HG03066 (cell line): ENCODE measurements around the gene LAMA3.

Source experiments
- ATAC-seq: cut with Tn5 transposase; IDR thresholded peaks from one replicate; pipeline ENCODE4 v1.9.1; 2021; ENCODE audit warnings: low read depth; ENCODE audit not compliant: unreplicated experiment

Gene LAMA3

DNA sequence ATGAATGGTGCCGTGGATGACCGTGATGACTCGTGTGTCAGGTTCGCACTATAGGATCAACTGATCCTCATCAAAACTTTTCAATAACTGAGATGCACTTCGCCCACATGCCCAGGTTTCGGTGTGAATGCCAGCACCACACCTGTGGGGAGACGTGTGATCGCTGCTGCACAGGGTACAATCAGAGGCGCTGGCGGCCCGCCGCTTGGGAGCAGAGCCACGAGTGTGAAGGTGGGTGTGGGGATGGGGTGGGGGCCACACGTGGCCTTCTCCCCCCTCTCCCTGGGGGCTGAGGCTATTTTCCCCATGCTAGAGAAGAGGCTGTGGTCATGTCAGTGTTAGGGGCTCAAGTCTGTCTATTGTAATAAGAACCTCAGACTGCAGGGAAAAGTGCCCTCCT is 69.0 kb downstream of the LAMA3 start:
- ATAC-seq: no peak

GRCh38 chr18:23761941-23762340 is 72.7 kb downstream of the LAMA3 start:
- ATAC-seq: no peak

DNA sequence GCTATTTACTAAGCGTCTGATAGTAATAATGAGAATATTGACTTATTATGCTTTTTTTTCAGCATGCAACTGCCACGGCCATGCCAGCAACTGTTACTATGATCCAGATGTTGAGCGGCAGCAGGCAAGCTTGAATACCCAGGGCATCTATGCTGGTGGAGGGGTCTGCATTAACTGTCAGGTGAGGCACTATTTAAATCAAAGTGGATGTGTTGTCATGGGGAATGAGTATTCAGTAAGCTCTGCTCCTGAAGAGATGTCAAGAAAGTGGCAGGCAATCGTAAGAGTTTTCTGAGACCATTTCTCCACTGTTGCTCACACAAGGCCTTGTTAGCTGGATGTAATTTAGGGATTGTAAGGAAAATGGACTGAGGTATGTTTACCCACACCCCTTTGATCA is 74.1 kb downstream of the LAMA3 start:
- no peak for ATAC-seq

DNA sequence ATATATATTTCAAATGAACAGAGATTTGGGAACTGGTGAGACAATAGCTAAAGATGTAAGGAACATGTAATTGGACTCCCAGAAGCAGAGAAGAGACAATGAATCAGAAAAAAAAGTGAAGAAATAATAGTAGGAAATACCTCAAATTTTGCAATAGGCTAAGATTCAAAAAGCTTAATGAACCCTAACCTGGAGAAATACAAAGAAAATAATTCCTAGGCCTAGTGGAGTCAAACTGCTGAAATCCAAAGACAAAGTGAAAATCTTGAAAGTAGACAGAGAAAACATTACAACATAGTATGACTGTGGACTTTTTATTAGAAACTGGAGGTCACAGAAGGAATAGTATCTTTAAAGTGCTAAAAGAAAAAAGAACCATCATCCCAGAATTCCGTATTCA is 76.7 kb downstream of the LAMA3 start:
- ATAC-seq: no peak

DNA sequence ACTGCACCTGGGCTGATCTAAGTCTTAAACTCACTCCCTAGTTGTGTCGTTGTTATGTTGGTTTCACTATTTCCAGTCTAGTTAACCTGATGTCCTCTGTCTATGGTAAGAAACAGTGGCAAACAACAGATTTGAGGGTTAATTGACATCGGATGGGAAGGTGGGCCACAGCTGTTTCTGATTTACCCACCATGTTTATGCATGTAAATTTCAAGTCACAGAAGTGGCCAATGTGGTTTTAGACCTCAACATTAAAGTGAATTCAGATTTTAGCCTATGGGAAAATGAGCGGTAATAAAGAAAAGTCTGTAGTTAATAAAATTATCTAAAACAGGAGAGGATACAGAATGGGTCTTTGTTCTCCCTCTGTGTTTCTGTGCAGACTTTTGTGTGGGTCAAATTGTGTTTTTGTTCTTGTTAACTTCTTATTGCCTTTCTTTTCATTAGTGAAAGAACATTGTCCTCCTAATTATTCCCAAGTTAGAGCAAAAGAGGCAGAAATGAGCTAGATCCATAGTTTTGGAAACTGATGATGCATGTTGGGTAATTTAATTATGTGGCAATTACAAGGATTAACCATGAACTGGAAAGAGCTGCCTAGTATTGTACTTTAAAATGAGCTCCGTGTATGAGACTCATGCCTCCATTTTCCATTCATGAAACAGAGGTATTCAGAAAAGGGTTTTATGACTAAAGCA is 83.2 kb downstream of the LAMA3 start:
- no peak for ATAC-seq

- no peak for ATAC-seq
These were observed 87.1 kb downstream of the LAMA3 start for GRCh38 chr18:23776306-23776705.

DNA sequence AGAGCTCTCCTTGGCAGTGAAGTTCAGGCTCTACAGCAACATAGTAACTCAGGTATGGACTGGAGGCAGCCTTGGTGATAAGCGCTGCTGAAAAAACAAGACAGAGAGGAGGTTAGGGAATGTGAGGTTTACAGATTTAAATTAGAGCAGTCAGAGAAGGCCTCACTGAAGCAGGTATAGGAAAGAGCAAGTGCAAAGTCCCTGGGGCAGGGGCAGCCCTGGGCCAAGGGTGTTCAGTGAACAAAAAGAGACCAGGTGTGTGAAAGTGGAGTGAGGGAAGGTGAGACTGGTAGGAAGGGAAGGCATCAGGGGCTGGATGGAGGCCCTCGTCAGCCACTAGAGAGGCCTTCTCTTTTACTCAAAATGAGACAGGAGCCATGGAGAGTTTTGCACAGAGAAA is 89.6 kb downstream of the LAMA3 start:
- ATAC-seq: no peak

DNA sequence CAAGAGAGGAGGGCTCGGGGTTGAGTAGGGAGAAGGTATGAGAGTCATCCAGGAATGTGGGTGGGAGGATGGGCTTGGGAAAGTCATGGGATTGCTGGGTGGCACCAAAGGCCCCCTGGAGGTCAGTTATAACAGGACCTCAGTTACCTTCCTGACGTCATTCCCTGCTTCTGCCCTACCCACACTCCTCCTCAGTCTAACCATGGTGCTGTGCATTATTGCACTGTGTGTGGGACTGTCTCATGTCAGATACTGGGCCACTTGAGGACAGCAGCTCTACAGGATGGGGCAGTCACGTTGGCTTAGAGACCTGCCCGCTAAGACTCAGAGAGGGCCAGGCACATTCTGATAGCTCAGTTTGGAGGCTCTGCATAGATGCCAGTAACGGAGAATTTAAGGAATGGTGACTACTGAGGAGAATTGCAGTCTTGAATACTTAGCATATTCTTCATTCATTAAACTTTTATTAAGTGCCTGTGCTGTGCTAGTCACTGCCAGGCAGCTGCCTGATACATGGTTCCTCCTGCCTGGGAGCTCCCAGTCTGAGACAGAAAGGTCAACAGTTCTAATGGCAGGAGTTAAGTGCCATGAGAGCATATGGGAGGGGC is 90.5 kb downstream of the LAMA3 start:
- ATAC-seq: no peak

DNA sequence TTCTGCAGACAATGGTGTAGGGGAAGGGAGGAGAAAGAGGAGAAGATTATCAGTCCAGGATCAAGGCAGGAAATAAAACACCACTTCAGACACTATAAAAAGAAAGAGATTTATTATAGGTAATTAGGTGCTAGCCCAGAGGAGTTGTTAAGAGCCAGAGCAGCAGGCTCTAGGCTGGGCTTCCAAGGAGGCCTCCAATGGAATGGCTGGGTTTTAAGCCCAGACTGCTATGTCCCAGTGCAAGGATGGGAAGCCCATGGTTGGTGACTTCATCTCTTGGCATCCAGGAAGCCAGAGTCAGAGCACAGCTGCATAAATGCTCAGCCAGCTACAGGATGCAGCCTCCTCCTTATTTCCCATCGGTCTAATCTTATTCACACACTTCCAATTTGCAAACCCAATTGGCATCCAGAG is 95.6 kb downstream of the LAMA3 start:
- ATAC-seq: no peak

DNA sequence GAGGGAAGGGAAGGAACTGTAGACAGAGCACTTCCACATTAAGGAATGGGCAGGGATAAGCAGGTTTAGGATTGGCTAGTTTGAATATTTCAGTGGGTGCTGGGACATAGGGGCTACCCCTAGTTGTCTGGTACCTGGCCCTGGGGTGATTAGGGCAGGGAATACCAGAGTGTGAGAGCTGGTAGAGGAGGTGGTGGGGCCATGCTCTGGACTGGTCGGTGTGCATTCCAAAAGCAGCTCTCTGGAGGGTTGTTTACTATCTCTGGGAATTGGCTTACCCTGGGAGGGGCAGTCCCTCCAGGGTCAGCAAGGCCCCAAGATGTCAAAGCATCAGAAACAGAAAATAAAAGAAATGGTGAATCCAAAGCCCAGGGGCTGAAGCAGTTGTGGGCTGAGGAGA is 103.8 kb downstream of the LAMA3 start:
- no peak for ATAC-seq

DNA sequence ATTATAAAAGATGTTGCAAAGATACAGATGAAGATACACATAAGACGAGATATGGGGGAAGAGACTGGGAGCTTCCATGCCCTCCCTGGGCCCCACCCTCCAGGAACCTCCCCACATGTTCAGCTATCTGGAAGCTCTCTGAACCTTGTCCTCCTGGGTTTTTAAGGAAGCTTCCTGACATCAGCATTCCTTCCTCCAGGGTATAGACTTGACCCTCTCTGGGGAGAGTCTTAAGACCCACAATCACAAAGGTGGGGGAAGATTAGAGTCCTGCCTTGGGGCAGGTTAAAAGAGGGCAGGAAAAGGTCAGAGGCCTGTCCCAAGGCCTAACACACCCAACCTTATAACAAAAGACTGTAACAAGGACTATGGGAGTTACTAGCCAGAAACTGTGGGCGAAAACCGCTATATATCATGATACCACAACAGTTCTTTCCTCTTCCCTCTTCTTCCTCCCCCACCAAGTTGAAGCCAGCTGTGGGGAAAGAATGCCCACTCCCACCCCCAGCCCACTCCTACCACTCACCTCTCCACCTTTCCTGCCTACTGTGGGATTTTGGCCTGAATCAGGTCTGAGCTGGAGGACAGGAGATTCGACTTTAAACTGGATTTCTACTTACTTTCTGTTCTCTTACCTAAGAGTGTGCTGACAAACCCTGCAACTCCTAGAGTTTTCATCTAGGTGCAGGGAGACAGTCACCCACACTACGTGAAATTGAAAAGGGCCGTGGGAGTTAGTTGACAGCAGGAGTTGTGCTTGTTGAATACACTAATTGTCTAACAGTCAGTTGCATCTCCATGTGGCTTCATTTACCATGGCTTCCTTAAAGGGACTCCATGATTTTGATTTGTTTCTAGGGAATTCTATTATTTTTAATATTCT is 105.0 kb downstream of the LAMA3 start:
- no peak for ATAC-seq

GRCh38 chr18:23798249-23798648 is 109.0 kb downstream of the LAMA3 start:
- ATAC-seq: no peak

- no peak for ATAC-seq
These were observed 109.6 kb downstream of the LAMA3 start for GRCh38 chr18:23798824-23799223.

DNA sequence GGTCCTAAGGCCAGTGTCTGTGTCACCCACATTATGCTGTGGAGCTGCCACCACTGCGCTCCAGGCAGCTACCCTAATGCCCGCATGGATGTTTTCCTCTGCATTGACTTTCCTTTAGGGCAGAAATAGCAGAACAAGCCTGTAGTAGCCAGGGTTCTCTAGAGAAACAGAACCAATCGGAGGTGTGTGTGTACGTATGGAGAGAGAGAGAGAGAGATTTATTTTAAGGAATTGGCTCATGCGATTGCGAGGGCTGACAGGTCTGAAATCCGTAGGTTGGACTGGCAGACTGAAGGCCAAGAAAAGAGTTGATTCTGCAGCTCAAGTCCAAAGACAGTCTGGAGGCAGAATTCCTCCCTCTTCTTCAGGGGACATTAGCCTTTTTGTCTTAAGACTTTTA is 110.3 kb downstream of the LAMA3 start:
- no peak for ATAC-seq

GRCh38 chr18:23800902-23801301 is 111.6 kb downstream of the LAMA3 start:
- ATAC-seq: no peak

DNA sequence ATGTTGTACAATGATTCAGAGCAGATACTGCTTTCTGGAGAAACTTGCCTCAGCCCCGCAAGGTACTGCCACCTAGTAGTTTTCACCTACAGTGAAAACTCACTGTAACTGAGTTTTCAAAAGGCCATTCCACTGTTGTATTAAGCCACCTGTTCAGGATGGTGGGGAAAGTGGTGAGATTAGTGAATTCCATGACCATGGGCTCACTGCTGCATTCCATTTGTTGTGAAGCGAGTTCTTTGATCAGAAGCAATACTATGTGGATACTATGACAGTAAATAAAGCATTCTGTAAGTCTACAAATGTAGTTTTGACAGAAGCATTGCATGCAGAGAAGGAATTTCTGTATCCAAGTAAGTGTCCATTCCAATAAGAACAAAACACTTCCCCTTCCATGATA is 113.6 kb downstream of the LAMA3 start:
- ATAC-seq: no peak

DNA sequence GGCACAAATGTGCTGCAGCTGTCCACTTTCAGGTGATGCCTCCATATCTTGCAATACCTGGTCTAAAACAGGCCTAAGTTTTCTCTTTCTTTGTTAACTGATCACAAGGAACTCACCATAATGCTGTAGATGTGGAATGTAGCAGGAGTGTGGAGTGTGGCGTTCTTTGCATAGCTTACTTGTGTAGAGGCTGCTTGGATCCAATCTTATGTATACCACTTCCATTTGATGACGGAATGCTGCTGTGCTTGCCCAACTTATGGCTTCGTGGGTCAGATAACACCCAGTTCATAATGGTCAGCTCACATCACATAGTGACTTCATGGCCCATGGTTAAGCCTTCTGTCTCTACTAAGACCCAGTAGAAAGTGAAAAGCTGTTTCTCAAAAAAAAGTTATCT is 114.5 kb downstream of the LAMA3 start:
- ATAC-seq: no peak

- ATAC-seq: no peak
These were observed 116.6 kb downstream of the LAMA3 start for GRCh38 chr18:23805898-23806297.

DNA sequence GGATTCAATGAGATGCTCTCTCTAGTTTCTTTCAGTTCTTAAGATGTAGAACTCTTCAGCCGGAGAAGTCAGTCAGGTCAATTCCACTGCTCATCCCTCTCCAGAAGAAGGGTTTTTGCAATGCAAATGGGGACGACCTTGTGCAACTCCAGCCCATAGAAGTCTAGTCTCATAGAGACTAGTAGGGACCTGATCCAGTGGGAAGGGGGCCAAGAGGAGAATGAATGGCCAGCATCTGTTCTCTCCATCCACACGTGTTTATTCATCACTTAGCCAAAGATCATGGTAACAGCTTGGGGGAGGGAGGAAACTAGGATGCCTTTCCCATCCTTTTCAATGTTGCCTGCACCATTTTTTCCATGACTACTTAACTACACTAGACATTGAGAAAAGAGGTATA is 120.2 kb downstream of the LAMA3 start:
- ATAC-seq: no peak

DNA sequence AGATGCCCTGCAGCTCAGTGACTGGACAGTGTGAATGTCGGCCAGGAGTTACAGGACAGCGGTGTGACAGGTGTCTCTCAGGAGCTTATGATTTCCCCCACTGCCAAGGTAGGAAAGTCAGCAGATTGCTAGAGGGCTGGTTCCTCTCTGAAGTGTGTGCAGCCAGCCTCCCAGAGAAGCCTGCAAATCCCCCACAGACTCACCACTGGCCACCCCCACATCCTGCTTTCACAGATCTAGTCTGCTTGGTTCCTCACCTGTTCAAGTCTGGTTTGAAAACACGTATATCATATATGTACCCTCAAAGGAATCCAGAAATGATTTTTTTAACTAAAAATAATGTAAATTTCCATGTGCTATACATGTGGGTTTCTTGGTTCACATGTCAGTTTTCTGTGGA is 121.1 kb downstream of the LAMA3 start:
- ATAC-seq: no peak

- ATAC-seq: no peak
These were observed 121.9 kb downstream of the LAMA3 start for GRCh38 chr18:23811176-23811575.
